Measurements from ENCODE around the gene GPR108.

Gene GPR108

GRCh38 chr19:6683971-6684370 is 53.4 kb downstream of the GPR108 start:
- ATAC-seq = peak; percentile 79
- peaks cover 7% of the 10 kb centered on the region for H3K27me3 Mint-ChIP-seq

GRCh38 chr19:6682607-6683128 is 54.7 kb downstream of the GPR108 start:
- no peak overlapping the region for H3K27ac Mint-ChIP-seq
- H3K4me1 Mint-ChIP-seq = peaks cover 52% of the 10 kb centered on the region
- H3K4me3 Mint-ChIP-seq = no peak overlapping the region
- H3K27me3 Mint-ChIP-seq = peaks cover 11% of the 10 kb centered on the region
- ATAC-seq = no peak
- H3K36me3 Mint-ChIP-seq (ENCODE audit: low read depth) = peaks cover 13% of the 10 kb centered on the region
- H3K9me3 Mint-ChIP-seq = peaks cover 19% of the 10 kb centered on the region
- no peak for DNase-seq

More at GRCh38 chr19:6683971-6684370, 53.4 kb downstream of the GPR108 start:
- Mint-ChIP-seq H3K4me3 (no peak overlapping the region), H3K27ac (peak overlapping the region; percentile 36), H3K4me1 (peaks cover 42% of the 10 kb centered on the region), H3K36me3 (ENCODE audit: low read depth) (peaks cover 5% of the 10 kb centered on the region), H3K9me3 (peaks cover 16% of the 10 kb centered on the region)
- no peak for DNase-seq

- DNase-seq (no peak), ATAC-seq (no peak)
- H3K27ac Mint-ChIP-seq = no peak overlapping the region
- no peak overlapping the region for H3K4me3 Mint-ChIP-seq
- peaks cover 13% of the 10 kb centered on the region for H3K36me3 Mint-ChIP-seq (ENCODE audit: low read depth)
- H3K27me3 Mint-ChIP-seq = peaks cover 11% of the 10 kb centered on the region
- peaks cover 21% of the 10 kb centered on the region for H3K9me3 Mint-ChIP-seq
- peaks cover 63% of the 10 kb centered on the region for H3K4me1 Mint-ChIP-seq
Observed at GRCh38 chr19:6680141-6680540, 57.2 kb downstream of the GPR108 start.
